GM21423 (cell line): Measurements from ENCODE around the gene BTBD19.
"Not testable (repeated sequence)": the region's sequence is repeated elsewhere in the genome, so short reads cannot be mapped to it uniquely, and the experiment has no call there.

Experiments
- ATAC-seq: cut with Tn5 transposase; IDR thresholded peaks from one replicate; pipeline ENCODE4 v1.9.1; 2021; ENCODE audit warnings: mild to moderate bottlenecking, moderate library complexity; ENCODE audit not compliant: unreplicated experiment

The BTBD19 gene, protein sequence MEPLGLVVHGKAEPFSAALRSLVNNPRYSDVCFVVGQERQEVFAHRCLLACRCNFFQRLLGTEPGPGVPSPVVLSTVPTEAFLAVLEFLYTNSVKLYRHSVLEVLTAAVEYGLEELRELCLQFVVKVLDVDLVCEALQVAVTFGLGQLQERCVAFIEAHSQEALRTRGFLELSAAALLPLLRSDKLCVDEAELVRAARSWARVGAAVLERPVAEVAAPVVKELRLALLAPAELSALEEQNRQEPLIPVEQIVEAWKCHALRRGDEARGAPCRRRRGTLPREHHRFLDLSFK

DNA sequence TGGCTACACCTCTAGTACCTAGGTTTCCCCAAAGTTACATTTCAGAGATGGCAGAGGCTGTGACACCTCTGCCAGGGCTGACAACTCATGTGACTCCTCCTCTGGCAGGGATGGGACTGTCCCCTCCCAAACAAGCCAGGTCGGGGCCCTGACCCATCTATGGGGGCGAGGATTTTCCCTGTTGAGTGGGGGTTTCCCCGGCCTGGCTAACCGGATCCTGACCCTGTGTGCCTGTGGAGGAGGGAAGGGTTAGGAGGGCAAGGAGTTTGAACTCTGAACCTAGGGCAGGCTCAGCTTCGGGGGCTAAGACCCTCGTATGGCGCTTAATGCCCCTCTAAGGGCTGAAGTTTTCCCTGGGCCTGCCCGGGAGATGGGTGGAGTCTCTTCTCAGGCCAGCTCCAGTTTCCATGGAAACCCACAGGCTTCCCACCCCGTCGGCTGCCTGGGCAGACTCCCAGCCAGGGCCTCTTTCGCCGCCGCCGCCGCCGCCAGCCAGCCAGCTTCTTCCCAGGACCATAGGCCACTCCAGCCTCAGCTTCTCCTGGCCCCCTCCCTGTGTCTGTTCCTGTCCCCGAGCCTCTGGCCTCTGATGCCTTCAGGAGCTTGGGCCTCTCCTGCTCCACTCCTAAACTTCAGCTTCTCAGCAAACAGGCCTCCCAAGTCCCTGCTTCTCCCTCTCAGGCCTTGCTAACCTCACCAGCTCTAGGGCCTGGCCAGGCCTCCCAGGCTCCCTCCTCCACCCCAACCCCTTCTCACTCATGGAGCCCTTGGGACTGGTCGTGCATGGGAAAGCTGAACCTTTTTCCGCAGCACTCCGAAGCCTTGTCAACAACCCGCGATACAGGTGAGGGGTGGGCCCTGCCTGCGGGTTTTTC lies at the start of gene BTBD19:
TSS of gene BTBD19 (plus strand) at position 461 of the 875 bp plus-strand sequence. CDS start at position 759, 298 bp downstream.
- peak; percentile 26 for ATAC-seq

DNA sequence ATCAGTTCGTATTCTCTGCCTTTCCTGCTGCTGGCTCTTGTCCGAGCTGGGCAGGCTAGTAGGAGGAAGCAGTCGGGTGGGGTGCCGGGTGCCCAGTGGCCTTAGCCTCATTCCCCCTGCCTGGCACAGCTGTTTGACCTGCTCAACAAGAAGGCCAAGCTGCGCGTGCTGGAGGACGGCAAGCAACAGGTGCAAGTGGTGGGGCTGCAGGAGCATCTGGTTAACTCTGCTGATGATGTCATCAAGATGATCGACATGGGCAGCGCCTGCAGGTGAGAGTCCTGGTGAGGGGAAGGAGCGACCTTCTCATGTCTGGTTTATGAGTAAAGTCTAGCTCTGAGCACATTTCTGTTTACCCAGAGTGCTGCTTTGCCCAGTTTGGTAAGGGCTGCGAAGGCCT lies 49.2 kb upstream of the BTBD19 start:
- no peak for ATAC-seq

DNA sequence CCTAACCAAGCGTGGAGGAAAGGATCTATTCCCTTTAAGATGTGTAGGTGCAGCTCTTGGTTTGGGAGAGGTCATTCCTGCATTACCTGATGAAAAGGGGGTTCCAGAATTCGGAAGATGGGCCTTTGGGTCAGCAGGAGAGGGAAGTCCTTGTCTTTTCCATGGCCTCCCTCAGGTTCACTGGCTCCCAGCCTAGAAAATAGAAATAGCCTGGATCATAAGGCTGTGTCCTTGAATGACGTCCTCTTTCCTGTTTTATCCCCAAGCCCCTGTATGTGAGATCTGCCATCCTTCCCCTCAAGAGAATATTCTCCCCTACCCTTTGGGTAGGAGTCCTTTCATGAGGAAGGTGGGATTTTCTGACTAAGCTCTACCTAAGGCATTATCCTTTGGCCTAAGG lies 47.4 kb upstream of the BTBD19 start:
- no peak for ATAC-seq

DNA sequence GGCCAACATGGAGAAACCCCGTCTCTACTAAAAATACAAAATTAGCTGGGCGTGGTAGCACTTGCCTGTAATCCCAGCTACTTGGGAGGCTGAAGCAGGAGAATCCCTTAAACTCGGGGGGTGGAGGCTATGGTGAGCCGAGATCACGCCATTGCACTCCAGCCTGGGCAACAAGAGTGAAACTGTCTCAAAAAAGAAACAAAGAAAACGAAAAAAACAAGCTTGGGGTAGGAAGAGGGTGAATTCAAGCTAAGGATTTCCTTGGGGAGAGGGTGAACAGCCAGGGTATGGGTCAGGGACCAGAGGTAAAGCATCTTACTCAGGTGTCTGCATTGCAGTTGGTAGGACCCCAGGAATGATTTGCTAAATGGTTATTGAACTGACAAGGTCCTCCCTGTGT lies 41.9 kb upstream of the BTBD19 start:
- ATAC-seq: not testable (repeated sequence)

DNA sequence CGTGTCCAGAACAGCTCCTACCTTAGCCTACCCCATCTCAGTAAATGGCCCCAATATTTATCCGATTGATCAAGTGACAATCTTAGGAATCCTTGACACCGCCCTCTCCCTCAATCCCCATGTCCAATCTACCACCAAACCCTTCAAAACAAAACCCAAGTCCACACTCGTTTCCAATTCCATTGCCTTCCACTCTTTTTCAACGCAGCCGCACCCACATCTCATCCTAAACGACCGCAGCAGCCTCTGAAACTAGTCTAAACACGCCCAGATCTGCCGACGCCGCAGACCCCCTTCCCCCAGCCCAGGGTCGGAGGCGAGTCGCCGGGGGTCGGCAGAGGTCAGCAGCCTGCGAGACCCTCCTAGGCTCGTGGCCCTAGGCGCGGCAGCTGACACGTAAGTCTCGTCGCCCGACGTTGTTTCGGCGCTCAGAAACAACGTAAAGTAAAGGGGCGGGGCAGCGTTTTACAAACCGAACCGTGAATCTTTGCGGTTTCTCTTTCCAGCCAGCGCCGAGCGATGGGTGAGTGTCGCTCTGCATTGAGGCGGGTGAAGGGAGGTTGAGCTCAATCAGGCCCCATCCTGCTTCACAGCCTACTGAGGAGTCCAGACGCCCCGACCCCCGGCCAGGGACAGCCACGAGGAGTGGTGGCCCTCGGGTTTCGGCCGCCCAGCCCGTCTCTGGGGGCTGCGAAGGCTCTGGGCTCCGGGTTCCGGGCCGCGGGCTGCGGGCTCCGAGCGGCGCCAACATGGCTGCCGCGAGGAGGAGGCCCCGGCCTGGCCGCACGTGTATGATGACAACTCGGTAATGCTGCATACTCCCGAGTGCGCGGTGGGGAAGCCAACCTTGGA lies 33.0 kb upstream of the BTBD19 start, which contains the start of gene RPS8:
TSS of gene RPS8 (plus strand) at position 463 of the 852 bp plus-strand sequence. CDS start at position 520, 57 bp downstream.
- ATAC-seq: peak; percentile 79

DNA sequence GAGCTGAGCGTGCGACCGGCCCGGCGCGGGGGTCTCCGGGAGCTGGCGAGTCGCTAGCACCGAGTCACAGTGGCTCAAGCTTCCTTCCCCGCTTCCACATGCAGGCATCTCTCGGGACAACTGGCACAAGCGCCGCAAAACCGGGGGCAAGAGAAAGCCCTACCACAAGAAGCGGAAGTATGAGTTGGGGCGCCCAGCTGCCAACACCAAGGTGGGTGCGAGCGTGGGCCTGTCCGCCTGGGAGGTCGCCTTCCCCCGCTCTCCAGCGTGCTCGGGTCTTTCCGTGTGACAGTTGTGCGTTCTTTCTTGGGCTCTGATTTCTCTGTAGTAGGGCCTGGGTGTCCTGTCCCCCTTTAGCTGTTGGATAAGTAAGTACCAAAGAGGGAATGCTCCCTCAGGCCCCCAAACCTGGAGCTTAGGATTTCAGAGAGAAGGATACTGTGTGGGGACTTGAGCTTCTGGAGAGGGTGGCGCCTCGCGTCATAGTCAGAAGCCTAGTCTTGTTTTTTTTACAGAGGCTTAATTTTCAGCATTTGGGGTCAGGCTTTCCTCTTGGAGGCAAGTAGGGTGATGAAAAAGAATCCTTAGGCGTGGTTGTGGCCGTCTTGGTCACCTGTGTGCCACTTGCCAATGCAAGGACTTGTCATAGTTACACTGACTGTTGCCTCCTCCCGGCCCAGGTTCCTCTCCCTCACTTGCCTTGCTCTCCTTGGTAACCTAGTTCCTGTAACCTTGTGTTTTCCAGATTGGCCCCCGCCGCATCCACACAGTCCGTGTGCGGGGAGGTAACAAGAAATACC lies 32.2 kb upstream of the BTBD19 start:
- peak; percentile 23 for ATAC-seq

DNA sequence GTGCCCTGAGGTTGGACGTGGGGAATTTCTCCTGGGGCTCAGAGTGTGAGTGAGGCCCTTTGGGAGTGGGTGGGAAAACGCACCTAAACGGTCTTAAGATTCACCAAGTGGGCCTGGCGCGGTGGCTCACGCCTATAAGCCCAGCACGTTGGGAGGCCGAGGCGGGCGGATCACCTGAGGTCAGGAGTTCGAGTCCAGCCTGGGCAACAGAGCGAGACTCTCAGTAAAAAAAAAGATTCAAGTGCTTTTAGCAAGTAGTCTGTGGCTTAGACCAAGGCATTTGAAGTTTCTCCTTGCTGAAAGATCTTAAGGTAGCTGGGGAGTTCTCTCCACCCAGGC lies 31.6 kb upstream of the BTBD19 start:
- no peak for ATAC-seq

DNA sequence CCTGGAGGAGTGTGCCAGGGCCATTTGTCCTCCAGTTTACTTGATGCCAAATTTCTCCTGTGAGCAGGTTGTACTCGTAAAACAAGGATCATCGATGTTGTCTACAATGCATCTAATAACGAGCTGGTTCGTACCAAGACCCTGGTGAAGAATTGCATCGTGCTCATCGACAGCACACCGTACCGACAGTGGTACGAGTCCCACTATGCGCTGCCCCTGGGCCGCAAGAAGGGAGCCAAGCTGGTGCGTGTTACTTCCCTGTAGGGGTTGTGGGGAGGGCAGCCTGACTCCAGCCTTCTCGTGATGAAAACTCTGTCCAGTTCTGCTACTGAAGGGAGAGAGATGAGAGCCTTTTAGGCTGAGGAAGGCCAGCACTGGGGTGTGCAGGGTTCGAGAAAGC lies 30.8 kb upstream of the BTBD19 start:
- ATAC-seq: no peak

DNA sequence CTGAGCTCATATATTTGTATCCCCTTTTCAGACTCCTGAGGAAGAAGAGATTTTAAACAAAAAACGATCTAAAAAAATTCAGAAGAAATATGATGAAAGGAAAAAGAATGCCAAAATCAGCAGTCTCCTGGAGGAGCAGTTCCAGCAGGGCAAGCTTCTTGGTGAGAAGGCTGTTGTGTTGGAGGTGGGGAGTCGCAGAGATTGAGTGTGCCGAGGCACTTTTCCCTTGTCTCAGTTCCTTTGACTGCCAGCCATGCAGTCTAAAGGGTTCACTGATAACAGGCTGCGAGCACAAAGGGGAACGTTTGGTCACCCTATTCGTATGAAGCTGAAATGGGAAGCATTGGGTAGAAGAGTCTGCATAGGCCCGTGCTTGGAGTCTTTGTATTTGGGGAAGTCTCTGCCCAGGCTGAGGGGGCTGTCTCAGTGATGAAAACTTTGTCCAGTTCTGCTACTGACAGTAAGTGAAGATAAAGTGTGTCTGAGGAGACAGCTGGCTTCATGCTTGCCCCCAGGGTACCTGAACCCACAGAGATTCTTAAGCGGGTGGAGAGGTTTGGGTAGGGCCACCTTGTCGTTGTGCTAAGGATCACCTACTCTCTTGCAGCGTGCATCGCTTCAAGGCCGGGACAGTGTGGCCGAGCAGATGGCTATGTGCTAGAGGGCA lies 30.2 kb upstream of the BTBD19 start:
- ATAC-seq: no peak

DNA sequence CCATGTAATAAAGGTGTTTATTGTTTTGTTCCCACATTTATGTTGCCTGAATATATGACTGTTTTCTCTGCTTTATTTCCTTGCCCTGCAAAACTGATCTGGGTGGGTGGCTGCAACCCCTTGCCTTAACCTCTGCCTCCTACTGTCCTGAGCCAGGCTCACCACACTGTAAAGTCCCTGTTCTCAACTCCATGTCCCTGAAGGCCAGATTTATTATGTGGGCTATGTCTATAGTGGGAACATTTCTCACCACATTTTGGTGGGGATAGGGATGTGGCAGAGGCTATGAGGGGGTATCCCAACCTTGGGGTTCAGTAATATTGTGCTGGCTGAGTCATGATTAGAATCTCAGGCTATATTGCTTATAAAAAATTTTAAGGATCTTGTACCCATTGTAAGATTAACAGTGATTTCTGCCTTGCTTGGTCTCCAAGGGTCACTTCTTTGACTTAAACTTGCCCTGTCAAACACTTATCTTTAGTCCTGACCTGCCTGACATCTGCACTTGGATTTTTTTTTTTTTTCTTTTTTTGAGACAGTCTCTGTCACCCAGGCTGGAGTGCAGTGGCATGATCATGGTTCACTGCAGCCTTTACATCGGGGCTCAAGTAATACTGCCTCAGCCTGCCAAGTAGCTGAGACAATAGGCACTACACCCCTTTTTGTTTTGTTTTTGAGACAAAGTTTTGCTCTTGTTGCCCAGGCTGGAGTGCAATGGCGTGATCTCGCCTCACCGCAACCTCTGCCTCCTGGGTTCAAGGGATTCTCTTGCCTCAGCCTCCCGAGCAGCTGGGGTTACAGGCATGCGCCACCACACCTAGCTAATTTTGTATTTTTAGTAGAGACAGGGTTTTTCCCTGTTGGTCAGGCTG lies 29.4 kb upstream of the BTBD19 start:
- no peak for ATAC-seq

DNA sequence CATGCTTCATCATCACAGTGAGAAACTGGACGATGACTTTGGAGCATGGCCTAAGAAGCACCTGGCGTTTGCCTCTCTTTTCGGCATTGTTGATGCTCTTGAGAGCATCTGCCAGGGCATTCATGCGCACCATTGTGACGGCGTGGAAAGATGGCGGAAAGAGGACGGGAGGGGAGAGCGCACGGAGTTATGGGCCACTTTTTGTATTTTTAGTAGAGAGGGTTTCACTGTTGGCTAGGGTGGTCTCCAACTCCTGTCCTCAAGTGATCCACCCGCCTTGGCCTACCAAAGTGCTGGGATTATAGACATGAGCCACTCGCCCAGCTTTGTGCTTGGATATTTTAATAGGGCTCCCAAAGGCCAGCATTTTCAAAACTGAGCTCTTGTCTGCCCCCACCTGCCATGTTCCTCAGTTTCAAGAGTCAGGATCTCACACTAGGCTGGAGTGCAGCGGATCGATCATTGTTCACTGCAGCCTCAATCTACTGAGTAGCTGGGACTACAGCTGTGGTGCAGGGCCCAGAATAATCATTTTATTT lies 27.7 kb upstream of the BTBD19 start:
- no peak for ATAC-seq

DNA sequence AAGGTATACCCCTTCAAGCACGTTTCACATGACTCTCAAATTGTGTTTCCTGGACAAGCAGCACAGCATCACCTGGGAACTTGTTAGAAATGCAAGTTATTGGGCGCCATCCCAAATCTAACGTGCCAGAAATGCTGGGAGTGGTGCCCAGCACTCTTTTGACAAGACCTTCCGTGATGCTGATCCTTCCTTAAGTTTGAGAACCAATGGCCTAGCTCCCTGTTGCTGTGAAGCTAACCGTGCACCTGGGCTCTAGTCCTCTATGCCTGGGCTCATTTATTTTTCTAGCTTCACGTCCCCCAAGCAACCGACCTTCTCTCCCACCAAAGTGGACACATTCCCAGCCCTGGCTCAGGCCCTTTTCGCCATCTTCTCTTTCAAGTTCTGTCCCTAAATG lies 24.6 kb upstream of the BTBD19 start:
- ATAC-seq: no peak

DNA sequence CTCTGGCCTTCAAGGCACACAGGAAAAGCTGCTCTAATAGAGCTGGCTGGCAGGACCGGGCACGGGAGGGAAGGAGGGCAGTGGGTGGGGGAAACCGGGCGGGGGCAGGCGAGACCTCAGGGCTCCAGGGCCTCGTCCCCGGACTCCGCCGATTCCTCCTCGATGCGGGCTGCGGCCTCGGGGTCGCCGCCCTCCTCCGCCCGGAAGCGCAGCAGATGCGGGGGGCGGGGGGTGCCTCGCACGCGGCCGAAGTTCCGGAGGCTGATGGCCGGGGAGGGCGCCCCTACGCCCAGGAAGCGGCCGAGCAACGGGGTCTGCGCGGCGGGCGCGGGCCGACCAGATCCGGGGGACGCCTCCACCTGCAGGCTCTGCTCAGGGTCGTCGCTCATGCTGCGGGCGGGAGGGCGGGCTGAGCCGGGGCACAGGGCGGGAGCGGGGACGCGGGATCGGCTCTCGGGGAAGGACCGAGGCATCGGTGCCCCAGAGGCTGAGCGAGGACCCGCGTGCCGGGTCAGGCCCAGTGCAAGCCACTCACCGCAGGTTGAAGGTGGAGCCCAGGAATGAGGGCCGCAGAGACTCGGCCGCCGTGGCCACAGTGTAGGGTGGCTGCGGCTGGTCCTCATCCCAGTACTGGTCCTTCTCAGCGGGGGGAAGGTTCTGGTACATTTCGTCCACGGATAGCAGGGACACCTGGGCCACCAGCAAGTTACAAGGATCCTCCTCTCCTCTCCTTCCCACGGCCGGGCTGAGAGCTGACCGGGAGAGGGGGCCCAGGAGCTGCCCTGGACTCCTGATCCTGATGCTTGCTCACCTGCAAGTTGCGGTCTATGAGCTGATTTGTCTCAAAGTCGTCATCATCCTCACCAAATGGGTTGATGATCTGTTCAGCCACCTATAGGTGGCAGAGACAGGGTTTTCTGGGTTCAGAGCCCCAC lies 24.0 kb upstream of the BTBD19 start:
- no peak for ATAC-seq

DNA sequence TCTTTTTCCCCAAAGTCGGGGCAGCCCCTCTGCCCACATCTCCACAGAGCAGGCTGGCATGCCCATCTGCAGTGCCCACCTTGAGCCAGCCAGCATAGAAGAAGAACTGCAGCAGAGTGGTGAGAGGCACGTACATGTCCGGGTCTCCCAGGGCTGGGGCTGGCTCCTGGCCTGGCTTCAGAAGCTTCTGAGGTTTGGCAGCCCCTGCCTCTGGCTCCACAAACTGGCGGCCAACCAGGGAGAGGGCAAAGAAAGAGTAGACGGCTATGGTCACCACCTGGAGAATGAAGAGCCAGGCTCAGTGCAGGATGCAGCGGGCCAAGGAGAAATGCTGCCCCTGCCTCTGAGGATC lies 23.3 kb upstream of the BTBD19 start:
- ATAC-seq: no peak

DNA sequence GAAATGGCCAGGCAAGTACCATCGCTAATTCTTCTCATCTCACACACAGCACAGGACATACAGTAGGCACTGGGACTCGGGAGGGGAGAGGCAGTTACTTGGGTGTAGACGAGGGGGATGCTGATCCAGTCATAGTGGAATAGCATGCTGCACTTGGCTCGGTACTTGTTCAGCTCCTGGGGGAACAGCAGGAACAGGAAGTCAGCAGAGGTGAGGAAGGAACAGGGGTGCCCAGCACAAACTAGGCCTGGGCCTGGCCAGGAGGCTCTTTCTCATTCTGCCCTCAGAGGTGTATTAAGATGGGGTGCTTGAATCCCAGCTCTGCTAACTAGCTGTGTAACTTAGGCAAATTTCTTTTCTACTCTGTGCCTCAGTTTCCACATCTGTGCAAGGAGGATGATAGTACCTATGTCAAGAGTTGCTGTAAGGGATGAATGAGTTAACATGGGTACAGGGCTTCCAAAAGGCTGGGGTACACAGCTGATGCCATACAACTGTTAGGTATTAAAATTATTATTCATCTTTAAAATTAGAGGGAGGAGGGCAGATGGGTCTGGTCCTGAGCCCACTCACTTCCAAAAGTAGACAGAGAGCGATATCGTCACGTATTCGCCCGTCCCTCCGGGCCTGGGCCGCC lies 22.7 kb upstream of the BTBD19 start:
- no peak for ATAC-seq

DNA sequence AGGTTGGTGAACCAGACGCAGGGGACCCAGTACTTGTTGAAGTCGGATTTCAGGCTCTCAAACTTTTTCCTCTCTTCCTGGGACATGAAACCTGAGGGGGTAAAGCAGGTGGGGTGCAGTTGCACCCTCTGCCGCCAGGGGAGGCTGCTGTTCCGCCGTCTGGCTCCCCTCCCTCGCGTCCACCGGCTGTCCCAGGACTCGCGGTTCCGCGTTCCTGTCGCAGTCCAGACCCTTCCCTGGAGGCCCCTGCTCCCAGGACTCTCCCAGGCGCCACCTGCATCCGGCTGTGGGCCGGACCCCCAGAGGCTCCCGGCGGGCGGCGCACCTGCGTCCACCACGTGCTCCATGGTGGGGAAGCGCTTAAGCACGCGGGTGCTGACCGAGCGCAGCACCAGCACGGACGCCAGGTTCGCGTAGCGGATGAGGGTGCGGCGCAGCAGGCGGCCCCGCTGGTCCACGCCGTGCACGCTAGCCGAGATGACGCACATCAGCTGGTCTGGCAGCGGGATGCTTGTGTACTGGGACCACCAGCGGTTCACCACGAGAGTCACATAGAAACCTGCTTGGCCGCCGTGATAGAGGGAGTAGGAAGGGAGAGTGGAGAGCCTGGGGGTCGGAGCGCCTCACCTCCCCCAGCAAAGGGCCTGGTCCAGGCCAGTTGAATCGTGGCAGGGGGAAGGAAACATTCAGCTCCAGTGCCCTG lies 22.0 kb upstream of the BTBD19 start:
- peak; percentile 49 for ATAC-seq
